GM03348 (cell line): ENCODE data around the gene PLEKHA7.
A peak's percentile ranks its signal among the peaks of the same experiment; 100 is the strongest.

ENCODE experiments used
- DNase-seq: peaks from one replicate; pipeline ENCODE4 v3.0.0; 2012; ENCODE audit warnings: low spot score

PLEKHA7 gene

GRCh38 chr11:16839821-16840220, 174.4 kb downstream of the PLEKHA7 start:
- DNase-seq: no peak

- DNase-seq: no peak
Measured at GRCh38 chr11:16834384-16834783, 179.8 kb downstream of the PLEKHA7 start.

- DNase-seq: no peak
Measured at GRCh38 chr11:16833026-16833425, 181.2 kb downstream of the PLEKHA7 start.

- no peak for DNase-seq
Measured at GRCh38 chr11:16832193-16832539, 182.0 kb downstream of the PLEKHA7 start.

- DNase-seq: no peak
Measured at GRCh38 chr11:16831316-16832192, 182.7 kb downstream of the PLEKHA7 start.

GRCh38 chr11:16827139-16827538, 187.1 kb downstream of the PLEKHA7 start:
- DNase-seq: no peak

GRCh38 chr11:16825968-16826367, 188.2 kb downstream of the PLEKHA7 start:
- no peak for DNase-seq

GRCh38 chr11:16825101-16825500, 189.1 kb downstream of the PLEKHA7 start:
- no peak for DNase-seq

GRCh38 chr11:16820324-16821092, 193.7 kb downstream of the PLEKHA7 start:
- DNase-seq: peak; percentile 85

- DNase-seq: no peak
Measured at GRCh38 chr11:16818284-16818683, 195.9 kb downstream of the PLEKHA7 start.

- no peak for DNase-seq
Measured at GRCh38 chr11:16817351-16817750, 196.9 kb downstream of the PLEKHA7 start.

- no peak for DNase-seq
Measured at GRCh38 chr11:16816358-16817270, 197.6 kb downstream of the PLEKHA7 start.

GRCh38 chr11:16815047-16815767, 199.0 kb downstream of the PLEKHA7 start:
- peak; percentile 65 for DNase-seq

- DNase-seq: no peak
Measured at GRCh38 chr11:16814410-16815046, 199.7 kb downstream of the PLEKHA7 start.

- no peak for DNase-seq
Measured at GRCh38 chr11:16813126-16813525, 201.1 kb downstream of the PLEKHA7 start.

- no peak for DNase-seq
Measured at GRCh38 chr11:16812274-16812673, 201.9 kb downstream of the PLEKHA7 start.

- DNase-seq: no peak
Measured at GRCh38 chr11:16811136-16812020, 202.8 kb downstream of the PLEKHA7 start.

- peak; percentile 67 for DNase-seq
Measured at GRCh38 chr11:16809886-16810668, 204.1 kb downstream of the PLEKHA7 start.

GRCh38 chr11:16807306-16807705, 206.9 kb downstream of the PLEKHA7 start:
- DNase-seq: no peak
